ENCODE measurements around the gene CSPG4.
"Not testable (repeated sequence)": the region's sequence is repeated elsewhere in the genome, so short reads cannot be mapped to it uniquely, and the experiment has no call there.

DNA sequence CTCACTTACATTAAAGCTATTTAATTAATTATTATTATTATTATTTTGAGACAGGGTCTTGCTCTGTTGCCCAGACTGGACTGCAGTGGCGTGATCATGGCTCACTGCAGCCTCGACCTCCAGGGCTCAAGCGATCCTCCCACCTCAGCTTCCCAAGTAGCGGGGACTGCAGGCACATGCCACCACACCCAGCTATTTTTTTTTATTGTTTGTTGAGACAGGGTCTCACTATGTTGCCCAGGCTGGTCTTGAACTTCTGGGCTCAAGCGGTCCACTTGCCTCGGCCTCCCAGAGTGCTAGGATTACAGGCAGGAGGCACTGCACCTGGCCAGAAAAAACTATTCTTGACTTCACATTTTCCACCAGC, 34.3 kb downstream of the CSPG4 start:
- TF ChIP-seq, protein P1, sequence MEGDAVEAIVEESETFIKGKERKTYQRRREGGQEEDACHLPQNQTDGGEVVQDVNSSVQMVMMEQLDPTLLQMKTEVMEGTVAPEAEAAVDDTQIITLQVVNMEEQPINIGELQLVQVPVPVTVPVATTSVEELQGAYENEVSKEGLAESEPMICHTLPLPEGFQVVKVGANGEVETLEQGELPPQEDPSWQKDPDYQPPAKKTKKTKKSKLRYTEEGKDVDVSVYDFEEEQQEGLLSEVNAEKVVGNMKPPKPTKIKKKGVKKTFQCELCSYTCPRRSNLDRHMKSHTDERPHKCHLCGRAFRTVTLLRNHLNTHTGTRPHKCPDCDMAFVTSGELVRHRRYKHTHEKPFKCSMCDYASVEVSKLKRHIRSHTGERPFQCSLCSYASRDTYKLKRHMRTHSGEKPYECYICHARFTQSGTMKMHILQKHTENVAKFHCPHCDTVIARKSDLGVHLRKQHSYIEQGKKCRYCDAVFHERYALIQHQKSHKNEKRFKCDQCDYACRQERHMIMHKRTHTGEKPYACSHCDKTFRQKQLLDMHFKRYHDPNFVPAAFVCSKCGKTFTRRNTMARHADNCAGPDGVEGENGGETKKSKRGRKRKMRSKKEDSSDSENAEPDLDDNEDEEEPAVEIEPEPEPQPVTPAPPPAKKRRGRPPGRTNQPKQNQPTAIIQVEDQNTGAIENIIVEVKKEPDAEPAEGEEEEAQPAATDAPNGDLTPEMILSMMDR (IDR thresholded peaks at IDR 0.05; ENCODE audit: low read depth, low read length, poor library complexity, severe bottlenecking): not testable (repeated sequence)
- not testable (repeated sequence) for TF ChIP-seq EZH2phosphoT487 (IDR thresholded peaks at IDR 0.05; ENCODE audit: borderline replicate concordance, low read length)
